Renal pelvis (tissue), 4 donors: ENCODE data around the gene SCAMP3. TPM values are rescaled to one million over a fixed set of nuclear protein-coding genes. Genes with fewer than 3 reads are reported as not detected.
"Not testable (repeated sequence)": the region's sequence is repeated elsewhere in the genome, so short reads cannot be mapped to it uniquely, and the experiment has no call there.

Experiments used
- DNase-seq: peaks from one replicate; pipeline ENCODE4 v3.0.0-alpha.2; 2013
- polyA plus RNA-seq, 3 donors: library from polyadenylated mRNA; unstranded; fragments of 120-200 nt; gene quantifications; one replicate each; pipeline ENCODE4 v1.2.1, GENCODE V29; 2013; ENCODE audit not compliant: insufficient read length in 3 of 3

SCAMP3 gene
- polyA plus RNA-seq, 3 donors: 66.7 to 68.5 (median 67.2) TPM

- DNase-seq: not testable (repeated sequence)
Observed at GRCh38 chr1:155233502-155233901, 28.7 kb downstream of the SCAMP3 start.

DNA sequence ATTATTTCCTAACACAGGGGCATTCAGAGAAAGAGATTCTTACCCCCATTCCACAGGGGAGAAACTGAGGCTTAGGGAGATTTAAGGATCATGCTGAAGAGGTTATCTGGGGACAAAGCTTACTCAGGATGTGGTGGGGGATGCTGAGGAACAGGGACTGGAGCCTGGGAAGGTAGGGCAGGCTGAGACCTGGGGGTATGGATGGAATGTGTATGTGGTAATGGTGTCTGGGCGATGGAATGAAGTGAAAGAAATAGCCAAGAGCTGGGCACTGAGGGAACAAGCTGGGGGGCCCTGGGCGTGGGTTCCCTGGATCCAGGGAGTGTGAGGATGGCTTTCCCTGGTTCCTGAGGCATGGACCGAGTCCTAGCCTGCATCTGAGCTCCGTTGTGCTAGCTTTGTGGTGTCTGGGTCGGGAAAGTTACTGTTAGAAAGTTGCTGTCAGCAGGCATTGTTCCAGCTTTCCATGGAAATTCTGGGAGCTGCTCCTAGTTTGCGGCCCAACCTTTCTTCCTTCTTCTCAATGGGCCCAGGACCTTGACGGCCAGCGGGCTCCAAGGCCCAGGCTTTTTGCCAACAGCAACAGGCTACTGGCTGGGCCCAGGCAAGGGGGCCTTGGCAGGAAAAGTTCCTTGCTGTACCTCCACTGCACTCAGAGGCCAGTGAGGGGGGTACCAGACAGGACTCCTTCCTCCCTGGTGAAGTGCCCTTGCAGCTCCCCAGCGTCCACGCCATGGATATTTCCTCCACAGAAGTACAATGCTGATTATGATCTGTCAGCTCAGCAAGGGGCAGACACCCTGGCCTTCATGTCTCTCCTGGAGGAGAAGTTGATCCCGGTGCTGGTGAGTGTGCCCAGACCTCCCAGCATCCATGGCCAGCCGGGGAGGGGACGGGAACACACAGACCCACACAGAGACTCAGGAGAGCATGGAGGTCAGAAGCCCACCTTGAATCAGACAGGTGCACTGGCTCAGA is 29.9 kb downstream of the SCAMP3 start:
- peak; percentile 50 for DNase-seq

DNA sequence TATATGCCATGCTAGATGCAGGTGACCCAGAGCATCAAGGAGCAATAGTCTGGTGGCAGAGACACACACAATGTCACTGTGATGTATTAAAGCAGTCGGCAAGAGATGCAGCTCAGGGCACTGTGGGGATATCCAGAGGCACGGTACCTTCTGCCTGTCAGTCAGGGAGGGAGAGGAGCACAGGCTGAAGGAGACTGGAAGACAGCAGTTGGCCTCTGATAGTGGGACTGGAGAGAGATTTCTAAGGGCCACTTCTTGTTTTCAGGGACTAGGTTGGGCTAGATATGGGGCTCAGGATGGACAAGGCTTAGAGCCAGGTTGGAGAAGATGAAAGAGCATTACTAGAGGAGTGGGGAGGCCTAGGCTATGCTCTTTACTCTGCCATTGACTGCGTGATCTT is 30.9 kb downstream of the SCAMP3 start:
- not testable (repeated sequence) for DNase-seq

DNA sequence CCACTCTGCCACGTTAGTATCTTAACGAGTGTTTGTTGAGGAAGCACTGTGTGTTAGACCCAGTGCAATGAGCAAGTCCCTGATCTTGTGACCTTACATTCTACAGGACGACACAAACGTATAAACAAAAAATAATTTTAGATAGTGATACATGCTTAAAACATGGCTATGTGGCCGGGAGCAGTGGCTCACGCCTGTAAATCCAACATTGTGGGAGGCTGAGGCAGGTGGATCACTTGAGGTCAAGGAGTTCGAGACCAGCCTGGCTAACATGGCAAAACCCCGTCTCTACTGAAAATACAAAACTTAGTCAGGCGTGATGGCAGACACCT is 34.1 kb downstream of the SCAMP3 start:
- no peak for DNase-seq

DNA sequence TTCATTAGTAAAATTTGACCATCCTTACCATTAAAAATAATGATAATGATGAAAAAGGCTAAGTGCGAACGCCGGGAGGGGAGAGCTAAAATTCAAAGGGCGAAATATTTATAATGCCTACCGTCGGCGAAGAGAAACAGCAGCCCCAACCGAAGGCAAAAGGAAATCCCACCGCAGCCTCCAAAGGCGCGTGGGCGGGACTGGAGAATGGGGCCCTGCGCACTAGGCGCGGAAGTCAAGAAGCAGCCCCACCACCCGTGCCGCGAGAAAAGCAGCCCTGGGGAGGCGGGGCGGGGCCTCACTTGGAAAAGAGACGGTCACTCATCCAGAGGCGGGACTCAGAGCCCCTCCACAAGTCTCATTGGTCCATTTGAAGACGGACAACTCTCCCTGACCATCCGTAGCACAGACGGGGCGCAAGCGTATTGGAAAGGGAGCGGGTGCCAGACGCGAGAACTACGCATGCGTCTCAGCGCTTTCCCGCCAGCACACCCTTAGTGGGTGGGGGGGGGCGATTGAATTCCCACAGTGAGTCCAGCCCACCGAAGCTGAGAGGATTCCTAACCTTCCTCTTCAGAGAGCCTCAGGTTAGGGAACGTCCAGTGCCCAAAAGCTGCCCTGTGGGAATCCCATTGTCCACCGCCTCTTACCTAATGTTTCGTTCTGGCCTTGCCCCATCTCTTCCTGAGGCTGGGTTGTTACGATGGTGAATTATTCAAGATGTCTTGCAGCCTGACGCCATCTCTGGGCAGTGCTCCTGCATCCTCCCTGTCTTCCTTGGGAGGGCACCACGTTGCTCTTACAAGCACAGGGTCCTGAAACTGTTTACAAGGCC is 34.7 kb downstream of the SCAMP3 start:
- peak; percentile 100 for DNase-seq

DNA sequence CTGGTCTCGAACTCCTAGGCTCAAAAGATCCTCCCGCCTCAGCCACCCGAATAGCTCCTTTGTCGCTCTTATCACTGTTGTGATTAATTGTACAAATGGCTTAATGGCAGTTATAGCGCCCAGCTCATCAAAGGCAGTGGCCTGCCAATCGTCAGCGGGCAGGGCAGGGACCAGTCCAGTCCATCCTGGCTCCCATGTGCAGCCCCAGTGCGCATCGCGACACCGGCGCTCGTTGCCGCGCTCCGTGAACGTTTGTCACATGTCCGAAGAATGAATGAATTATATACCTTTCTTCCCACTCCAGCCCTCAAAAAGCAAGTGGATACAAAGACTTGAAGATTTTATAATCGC is 35.3 kb downstream of the SCAMP3 start:
- DNase-seq: peak; percentile 84

GRCh38 chr1:155226188-155226909 is 35.8 kb downstream of the SCAMP3 start:
- peak; percentile 94 for DNase-seq

DNA sequence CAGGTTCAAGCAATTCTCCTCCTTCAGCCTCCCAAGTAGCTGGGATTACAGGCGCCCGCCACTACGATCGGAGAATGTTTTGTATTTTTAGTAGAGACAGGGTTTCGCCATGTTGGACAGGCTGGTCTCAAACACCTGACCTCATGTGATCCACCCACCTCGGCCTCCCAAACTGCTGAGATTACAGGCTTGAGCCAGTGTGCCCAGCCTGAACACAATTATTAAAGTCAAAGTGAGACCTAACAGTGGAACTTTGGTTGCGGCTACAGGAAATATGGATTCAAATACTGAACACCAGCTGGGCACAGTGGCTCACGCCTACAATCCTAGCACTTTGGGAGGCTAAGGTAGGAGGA is 36.8 kb downstream of the SCAMP3 start:
- not testable (repeated sequence) for DNase-seq

DNA sequence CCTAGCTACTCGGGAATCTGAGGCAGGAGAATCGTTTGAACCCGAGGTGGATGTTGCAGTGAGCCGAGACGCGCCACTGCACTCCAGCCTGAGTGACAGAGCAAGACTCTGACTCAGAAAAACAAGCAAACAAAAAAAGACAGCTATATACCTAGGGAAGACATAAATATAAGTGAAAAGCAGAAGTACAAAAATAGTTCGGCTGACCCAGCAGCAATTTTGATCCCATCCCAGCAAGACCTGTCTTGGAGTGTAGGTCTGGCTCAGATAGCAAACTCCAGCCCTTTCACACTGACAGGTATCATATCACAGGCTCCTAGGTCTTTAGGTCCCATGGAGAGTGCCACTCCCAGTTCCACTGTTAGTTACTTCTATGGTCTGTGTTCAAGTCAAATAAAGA is 39.1 kb downstream of the SCAMP3 start:
- no peak for DNase-seq

- DNase-seq: not testable (repeated sequence)
Observed at GRCh38 chr1:155220211-155220965, 41.8 kb downstream of the SCAMP3 start.

DNA sequence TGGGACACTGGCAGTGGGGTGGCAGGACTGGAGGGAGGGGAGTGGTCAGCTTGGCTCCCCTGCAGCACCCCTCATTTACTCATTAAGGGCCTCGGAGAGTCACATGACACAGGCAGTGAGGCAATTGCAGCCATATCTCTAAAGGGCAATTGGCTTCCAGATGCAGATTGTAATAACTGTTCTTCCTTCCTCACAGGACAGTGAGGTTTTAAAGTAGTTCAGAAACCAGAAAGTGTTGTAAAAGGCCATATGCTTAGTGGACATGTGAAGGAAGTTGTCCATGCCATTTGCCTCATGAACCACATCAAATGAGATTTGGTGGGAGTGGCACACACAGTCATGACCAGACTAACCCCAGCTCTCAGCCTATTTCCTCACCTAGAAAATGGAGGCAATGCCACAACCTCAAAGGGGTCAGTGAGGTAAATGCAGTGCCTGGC is 42.5 kb downstream of the SCAMP3 start:
- peak; percentile 58 for DNase-seq

DNA sequence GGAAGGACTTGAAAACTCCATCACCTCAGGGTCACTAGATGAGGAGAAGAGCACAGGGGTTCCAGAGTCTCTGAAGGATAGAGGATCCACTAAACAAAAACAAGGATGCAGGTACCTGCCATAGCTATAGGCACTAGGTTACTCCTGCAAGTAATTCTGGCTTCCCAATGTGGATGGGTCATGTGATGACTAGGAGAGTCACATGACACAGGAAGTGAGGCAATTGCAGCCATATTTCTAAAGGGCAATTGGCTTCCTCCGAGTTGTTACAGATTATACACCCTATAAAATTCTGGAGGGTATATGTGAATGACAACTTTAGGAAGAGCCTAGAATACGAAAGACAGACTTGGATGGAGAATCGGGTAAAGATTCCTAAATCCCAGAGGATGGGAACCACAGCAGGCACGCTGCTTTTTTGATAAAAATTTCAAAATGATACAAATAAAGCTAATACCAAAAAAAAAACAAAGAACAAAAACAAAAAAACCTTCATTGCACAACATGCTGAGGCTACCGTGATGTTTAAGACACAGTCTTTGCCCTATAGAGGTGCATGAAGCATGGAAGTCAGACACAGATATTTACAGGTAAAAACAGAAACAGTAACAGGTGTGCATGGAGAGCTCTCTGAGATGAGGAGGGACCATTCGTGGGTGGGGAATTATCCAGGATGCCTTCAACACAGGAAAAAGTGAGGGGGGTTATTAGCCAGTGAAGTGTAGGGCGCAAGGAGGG is 43.1 kb downstream of the SCAMP3 start:
- DNase-seq: peak; percentile 92

DNA sequence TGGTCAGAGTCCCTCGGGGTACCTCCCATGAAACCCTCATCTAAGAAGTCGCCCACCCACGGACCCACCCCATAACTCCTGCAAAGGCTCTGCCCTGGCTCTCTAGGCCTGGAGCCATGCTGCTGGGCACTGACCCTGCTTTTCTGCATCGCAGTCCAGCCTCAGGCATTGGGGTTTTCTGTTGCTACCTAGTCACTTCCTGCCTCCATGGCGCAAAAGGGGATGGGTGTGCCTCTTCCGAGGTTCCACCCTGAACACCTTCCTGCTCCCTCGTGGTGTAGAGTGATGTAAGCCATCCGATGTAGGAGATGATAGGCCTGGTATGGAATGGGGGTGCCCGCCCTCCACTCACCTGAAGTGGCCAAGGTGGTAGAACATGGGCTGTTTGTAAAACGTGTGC is 47.5 kb downstream of the SCAMP3 start:
- not testable (repeated sequence) for DNase-seq

GRCh38 chr1:155212051-155212440 is 50.1 kb downstream of the SCAMP3 start:
- DNase-seq: not testable (repeated sequence)

DNA sequence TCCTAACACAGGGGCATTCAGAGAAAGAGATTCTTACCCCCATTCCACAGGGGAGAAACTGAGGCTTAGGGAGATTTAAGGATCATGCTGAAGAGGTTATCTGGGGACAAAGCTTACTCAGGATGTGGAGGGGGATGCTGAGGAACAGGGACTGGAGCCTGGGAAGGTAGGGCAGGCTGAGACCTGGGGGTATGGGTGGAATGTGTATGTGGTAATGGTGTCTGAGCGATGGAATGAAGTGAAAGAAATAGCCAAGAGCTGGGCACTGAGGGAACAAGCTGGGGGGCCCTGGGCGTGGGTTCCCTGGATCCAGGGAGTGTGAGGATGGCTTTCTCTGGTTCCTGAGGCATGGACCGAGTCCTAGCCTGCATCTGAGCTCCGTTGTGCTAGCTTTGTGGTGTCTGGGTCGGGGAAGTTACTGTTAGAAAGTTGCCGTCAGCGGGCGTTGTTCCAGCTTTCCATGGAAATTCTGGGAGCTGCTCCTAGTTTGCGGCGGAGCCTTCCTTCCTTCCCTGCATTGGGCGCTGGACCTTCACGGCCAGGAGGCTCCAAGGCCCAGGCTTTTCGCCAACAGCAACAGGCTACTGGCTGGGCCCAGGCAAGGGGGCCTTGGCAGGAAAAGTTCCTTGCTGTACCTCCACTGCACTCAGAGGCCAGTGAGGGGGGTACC is 50.6 kb downstream of the SCAMP3 start:
- not testable (repeated sequence) for DNase-seq

DNA sequence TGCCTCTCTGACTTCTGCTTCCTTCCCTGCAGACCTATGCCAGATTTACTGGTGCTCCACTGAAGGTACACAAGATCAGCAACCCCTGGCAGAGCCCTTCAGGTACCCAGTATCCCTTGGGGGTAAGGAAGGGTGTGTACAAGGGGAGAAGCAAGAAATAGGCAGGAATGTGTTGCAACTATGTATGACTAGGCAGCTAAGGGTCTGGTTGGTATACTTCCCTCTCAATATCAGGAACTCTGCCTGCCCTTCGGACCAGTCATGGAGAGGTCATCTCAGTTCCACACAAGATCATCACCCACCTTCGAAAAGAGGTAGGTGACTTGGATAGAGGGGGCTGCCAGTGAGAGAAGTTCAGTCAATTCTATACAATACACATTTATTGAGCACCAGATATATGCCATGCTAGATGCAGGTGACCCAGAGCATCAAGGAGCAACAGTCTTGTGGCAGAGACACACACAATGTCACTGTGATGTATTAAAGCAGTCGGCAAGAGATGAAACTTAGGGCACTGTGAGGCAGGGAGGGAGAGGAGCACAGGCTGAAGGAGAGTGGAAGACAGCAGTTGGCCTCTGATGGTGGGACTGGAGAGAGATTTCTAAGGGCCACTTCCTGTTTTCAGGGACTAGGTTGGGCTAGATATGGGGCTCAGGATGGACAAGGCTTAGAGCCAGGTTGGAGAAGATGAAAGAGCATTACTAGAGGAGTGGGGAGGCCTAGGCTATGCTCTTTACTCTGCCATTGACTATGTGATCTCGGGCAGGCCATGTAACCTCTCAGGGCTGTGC is 51.7 kb downstream of the SCAMP3 start:
- no peak for DNase-seq

GRCh38 chr1:155209312-155209721 is 52.8 kb downstream of the SCAMP3 start:
- no peak for DNase-seq

GRCh38 chr1:155208541-155209311 is 53.4 kb downstream of the SCAMP3 start, which contains the start of gene MTX1:
MTX1 (plus strand) TSS chr1:155208695; CDS start chr1:155208805, 110 bp downstream.
- DNase-seq: peak; percentile 92
